HG02588 (cell line): ENCODE measurements around the gene PTPRD.

ENCODE experiments used
- ATAC-seq: cut with Tn5 transposase; IDR thresholded peaks from one replicate; pipeline ENCODE4 v1.9.1; 2021; ENCODE audit warnings: mild to moderate bottlenecking, moderate library complexity; ENCODE audit not compliant: unreplicated experiment

Gene PTPRD

GRCh38 chr9:8332331-8332650 is 2280.5 kb downstream of the PTPRD start:
- no peak for ATAC-seq

GRCh38 chr9:8331507-8332330 is 2281.1 kb downstream of the PTPRD start:
- ATAC-seq = no peak

- no peak for ATAC-seq
Observed at GRCh38 chr9:8329561-8330283, 2283.1 kb downstream of the PTPRD start.

GRCh38 chr9:8315211-8315610 is 2297.6 kb downstream of the PTPRD start:
- ATAC-seq = no peak

- no peak for ATAC-seq
Observed at GRCh38 chr9:8309258-8309657, 2303.5 kb downstream of the PTPRD start.

GRCh38 chr9:8304720-8305119 is 2308.1 kb downstream of the PTPRD start:
- ATAC-seq = no peak

GRCh38 chr9:8301296-8301695 is 2311.5 kb downstream of the PTPRD start:
- no peak for ATAC-seq

- no peak for ATAC-seq
Observed at GRCh38 chr9:8297047-8297446, 2315.8 kb downstream of the PTPRD start.

GRCh38 chr9:8292657-8293056 is 2320.1 kb downstream of the PTPRD start:
- no peak for ATAC-seq

- no peak for ATAC-seq
Observed at GRCh38 chr9:8289681-8290080, 2323.1 kb downstream of the PTPRD start.

- no peak for ATAC-seq
Observed at GRCh38 chr9:8287970-8288369, 2324.8 kb downstream of the PTPRD start.

- ATAC-seq = no peak
Observed at GRCh38 chr9:8287501-8287900, 2325.3 kb downstream of the PTPRD start.

- ATAC-seq = no peak
Observed at GRCh38 chr9:8284884-8285283, 2327.9 kb downstream of the PTPRD start.

GRCh38 chr9:8282535-8282934 is 2330.3 kb downstream of the PTPRD start:
- no peak for ATAC-seq

GRCh38 chr9:8280811-8281210 is 2332.0 kb downstream of the PTPRD start:
- no peak for ATAC-seq

GRCh38 chr9:8278048-8278447 is 2334.8 kb downstream of the PTPRD start:
- ATAC-seq = no peak

- ATAC-seq = no peak
Observed at GRCh38 chr9:8270235-8270634, 2342.6 kb downstream of the PTPRD start.

- ATAC-seq = no peak
Observed at GRCh38 chr9:8268881-8269280, 2343.9 kb downstream of the PTPRD start.

GRCh38 chr9:8268216-8268878 is 2344.5 kb downstream of the PTPRD start:
- ATAC-seq = no peak

- no peak for ATAC-seq
Observed at GRCh38 chr9:8267636-8268035, 2345.2 kb downstream of the PTPRD start.

- ATAC-seq = no peak
Observed at GRCh38 chr9:8266861-8267260, 2345.9 kb downstream of the PTPRD start.

- no peak for ATAC-seq
Observed at GRCh38 chr9:8265281-8265680, 2347.5 kb downstream of the PTPRD start.
